GM12878 (cell line): Measurements from ENCODE around the gene CDHR4. TPM values are rescaled to one million over a fixed set of nuclear protein-coding genes. Genes with fewer than 3 reads are reported as not detected.

Experiments used
- ATAC-seq: fragments of 200-7000 bp; cut with Tn5 transposase; 3 replicates; pipeline ENCODE4 v1.9.1; 2020; ENCODE audit warnings: mild to moderate bottlenecking, moderate library complexity
- BruUV-seq: library from RNA; stranded (reverse); fragments of 400-500 nt; replicated peaks from 2 replicates; lab custom pipeline; 2021; lab: Mats Ljungman, UMichigan
- CTCF ChIA-PET: fragments of 300-600 bp; sonication (Branson Sonifier 250); formaldehyde crosslinking; extraction: SDS; loops from one replicate; lab custom pipeline; 2021; ENCODE audit warnings: inconsistent platforms; lab: Yijun Ruan, JAX
- POLR2A ChIA-PET: fragments of 350-600 bp; formaldehyde crosslinking; extraction: SDS; loops from one replicate; lab custom pipeline; 2021; ENCODE audit warnings: inconsistent platforms; lab: Charles Lee
- RAD21 ChIA-PET: fragments of 300-600 bp; sonication (Branson Sonifier 250); formaldehyde crosslinking; loops from one replicate; lab custom pipeline; 2023; ENCODE audit warnings: antibody characterized with exemption; ENCODE audit not compliant: unreplicated experiment; lab: Charles Lee
- SMC1A ChIA-PET: fragments of 300-600 bp; sonication (Branson Sonifier 250); formaldehyde crosslinking; loops from one replicate; lab custom pipeline; 2023; ENCODE audit not compliant: unreplicated experiment, uncharacterized antibody; lab: Charles Lee
- DNase-seq: peaks from one replicate; pipeline ENCODE4 v3.0.0-alpha.2; 2011; ENCODE audit warnings: low read depth, low spot score
- FAIRE-seq: peaks from 3 replicates; lab custom pipeline; 2011; peaks lifted over from hg19 to GRCh38; lab: Jason Lieb, UNC
- H2AFZ ChIP-seq: 2 replicates; pipeline ENCODE4 v1.6.0; 2011; ENCODE audit warnings: low read depth, low read length, control low read depth; ENCODE audit not compliant: control insufficient read depth
- H3K27ac ChIP-seq: 2 replicates; pipeline ENCODE4 v1.5.1; 2011; ENCODE audit warnings: control low read depth; ENCODE audit not compliant: control insufficient read depth, insufficient read depth
- H3K27me3 ChIP-seq, 2 experiments: replicated peaks in 1 of 2; 2 replicates each; pipeline versions ENCODE4 v1.6.0 to v1.6.1; 2011; ENCODE audit warnings: low read length in 1 of 2; ENCODE audit not compliant: control insufficient read depth in 2 of 2, insufficient read depth in 2 of 2
- H3K36me3 ChIP-seq, 2 experiments: 2 replicates each; pipeline ENCODE4 v1.5.1; 2011; ENCODE audit warnings: low read length in 1 of 2; ENCODE audit not compliant: control insufficient read depth in 2 of 2, insufficient read depth in 2 of 2
- H3K4me1 ChIP-seq: 2 replicates; pipeline ENCODE4 v1.6.1; 2011; ENCODE audit warnings: mild to moderate bottlenecking, low read length, moderate library complexity, mixed read lengths; ENCODE audit not compliant: control insufficient read depth, insufficient read depth
- H3K4me2 ChIP-seq: 2 replicates; pipeline ENCODE4 v1.6.0; 2011; ENCODE audit warnings: control low read depth; ENCODE audit not compliant: control insufficient read depth, insufficient read depth
- H3K4me3 ChIP-seq: fragments of 200-600 bp; sonication (generic); 2 replicates; pipeline ENCODE4 v1.5.1; 2016
- H3K79me2 ChIP-seq: 2 replicates; pipeline ENCODE4 v1.6.0; 2011; ENCODE audit warnings: low read length; ENCODE audit not compliant: control insufficient read depth, insufficient read depth
- H3K9ac ChIP-seq: 2 replicates; pipeline ENCODE4 v1.8.0; 2011; ENCODE audit warnings: low read length, control low read depth, mixed read lengths; ENCODE audit not compliant: control insufficient read depth, insufficient read depth
- H3K9me3 ChIP-seq: replicated peaks from 3 replicates; pipeline ENCODE4 v1.5.1; 2011; ENCODE audit warnings: mild to moderate bottlenecking, low read length; ENCODE audit not compliant: control insufficient read depth, insufficient read depth
- H4K20me1 ChIP-seq: 2 replicates; pipeline ENCODE4 v1.6.0; 2011; ENCODE audit not compliant: control insufficient read depth, insufficient read depth
- IRF5 ChIP-seq: fragments of 450-650 bp; IDR thresholded peaks from 2 replicates; pipeline ENCODE4 v1.6.1; 2017; ENCODE audit warnings: borderline replicate concordance
- LARP7 ChIP-seq: fragments of 450-650 bp; IDR thresholded peaks from 2 replicates; pipeline ENCODE4 v1.6.1; 2017; ENCODE audit warnings: mild to moderate bottlenecking
- PAX5 ChIP-seq: IDR thresholded peaks from 2 replicates; pipeline ENCODE4 v1.6.1; 2011; ENCODE audit warnings: low read depth, low read length, borderline replicate concordance
- SIN3A ChIP-seq: IDR thresholded peaks from 2 replicates; pipeline ENCODE4 v1.6.1; 2012; ENCODE audit warnings: low read depth, low read length, improper control_type of control experiment
- TCF3 ChIP-seq: IDR thresholded peaks from 2 replicates; pipeline ENCODE4 v1.6.1; 2012; ENCODE audit warnings: low read depth, mild to moderate bottlenecking, low read length, borderline replicate concordance; ENCODE audit not compliant: insufficient read depth
- ZBTB33 ChIP-seq: fragments of 450-650 bp; IDR thresholded peaks from 2 replicates; pipeline ENCODE4 v1.6.1; 2017; ENCODE audit warnings: mild to moderate bottlenecking
- ZNF384 ChIP-seq: IDR thresholded peaks from 2 replicates; pipeline ENCODE4 v1.6.1; 2012; ENCODE audit warnings: low read depth, mild to moderate bottlenecking, low read length, improper control_type of control experiment, borderline replicate concordance
- WGBS: methylation state at CpG from one replicate; pipeline ENCODE4 v1.1.6; 2016; ENCODE audit warnings: low lambda C conversion rate; ENCODE audit not compliant: insufficient replicate concordance, insufficient coverage; ENCODE audit errors: missing lambda C conversion rate; 5-methylcytosine and 5-hydroxymethylcytosine counted together
- in situ Hi-C: fragments of 300-500 bp; cut with MboI; formaldehyde crosslinking; loops from 9 replicates; pipeline ENCODE4 v1.14.3; 2018; ENCODE audit warnings: mixed read lengths
- intact Hi-C: fragments of 100-400 bp; cut with micrococcal nuclease; formaldehyde crosslinking; loops from one replicate; pipeline ENCODE4 v1.14.2; 2022; ENCODE audit not compliant: unreplicated experiment
- polyA plus RNA-seq, 11 experiments: library from polyadenylated mRNA; depleted of rRNA in 4 of 11; unstranded in 6 of 11; stranded (reverse) in 5 of 11; fragments of >200 nt; fragmentation: Nextera tagmentation in 4 of 11; fragmentation: Illumina TruSeq in 1 of 11; extraction: Ambion mirVana in 4 of 11; extraction: Trizol in 1 of 11; gene quantifications; 1 replicate in 1 of 11; 2 replicates in 10 of 11; pipeline versions ENCODE4 v1.2.1 to v1.2.3, GENCODE V29; 2011 to 2016; ENCODE audit warnings: inconsistent platforms in 2 of 11, missing spikeins in 2 of 11, low read depth in 1 of 11
- total RNA-seq, 4 experiments: library from RNA; depleted of rRNA in 3 of 4; stranded (reverse); fragments of >200 nt in 3 of 4; fragmentation: Illumina TruSeq in 1 of 4; extraction: Trizol in 1 of 4; gene quantifications; 2 replicates each; pipeline versions ENCODE4 v1.2.1 to v1.2.3, GENCODE V29; 2013 to 2021

The CDHR4 gene
- total and polyA plus RNA-seq, 10 of the 15 experiments (the other 5 are each of a cell fraction or from before 2014, with no cell fraction given) = not detected

GRCh38 chr3:49845694-49846093 is 46.0 kb upstream of the CDHR4 start:
- 100% methylated on average over 3 of the region's 3 CpGs for WGBS
- no TSS peak for BruUV-seq
- in situ Hi-C loops (no loop called here), intact Hi-C loops (no loop called here)
- ATAC-seq (no peak), DNase-seq (no peak), FAIRE-seq (no peak)
- SMC1A ChIA-PET = interaction anchor here (0.7 to 1.2 kb wide), 2 partner anchors 38 to 60 kb away, joined by 3 read pairs; no protein-coding TSS in a partner anchor
- Histone ChIP-seq H2AFZ (no peak overlapping the region), H3K4me2 (no peak overlapping the region), H3K79me2 (no peaks in the 10 kb centered on the region), H3K27ac (no peak overlapping the region), H3K36me3 (peaks cover 10 to 12% of the 10 kb centered on the region in 2 experiments; a peak in 3 of 4 replicates), H3K27me3 (no peaks in the 10 kb centered on the region), H3K4me3 (no peak overlapping the region), H3K9me3 (no peaks in the 10 kb centered on the region), H3K4me1 (no peaks in the 10 kb centered on the region), H4K20me1 (no peaks in the 10 kb centered on the region), H3K9ac (no peak overlapping the region)
- POLR2A ChIA-PET = no interaction called here
- no peak for TF ChIP-seq ZBTB33
- no peak for TF ChIP-seq TCF3
- no peak for TF ChIP-seq SIN3A
- TF ChIP-seq IRF5 = no peak
- no peak for TF ChIP-seq ZNF384
- TF ChIP-seq PAX5 = no peak
- TF ChIP-seq LARP7 = no peak
- RAD21 ChIA-PET = interaction anchor here (1.1 to 1.9 kb wide), 2 partner anchors 14 to 43 kb away, joined by 3 to 6 read pairs; partner anchors contain the start of gene INKA1
- CTCF ChIA-PET = interaction anchor here (0.5 to 2.8 kb wide), 4 partner anchors 44 to 390 kb away, joined by 3 to 23 read pairs (median 6); partner anchors contain the start of gene INKA1
